Coronary artery (tissue), 2 donors: ENCODE data around the gene HOXA3.
A peak's percentile ranks its signal among the peaks of the same experiment; 100 is the strongest.

Experiments
- DNase-seq: peaks from one replicate; pipeline ENCODE4 v3.0.0-alpha.2; 2017; ENCODE audit warnings: low spot score
- H3K27ac ChIP-seq, 2 donors: fragments of 200-600 bp; sonication (generic); one replicate each; pipeline ENCODE4 v1.5.1; 2016 to 2019
- H3K4me3 ChIP-seq: fragments of 200-600 bp; sonication (generic); 2 replicates; pipeline ENCODE4 v1.5.1; 2016; ENCODE audit warnings: mild to moderate bottlenecking, moderate library complexity
- TF ChIP-seq, protein P1 (sequence below): fragments of 200-600 bp; sonication (generic); IDR thresholded peaks from one replicate; pipeline ENCODE4 v1.5.1; 2019; ENCODE audit warnings: antibody characterized with exemption

The HOXA3 gene

GRCh38 chr7:27111042-27111750 lies 41.2 kb downstream of the HOXA3 start:
- no peak overlapping the region for H3K4me3 ChIP-seq
- peak overlapping the region in 1 of 2 donors; percentile 34 for H3K27ac ChIP-seq
- DNase-seq: no peak
- TF ChIP-seq, protein P1, sequence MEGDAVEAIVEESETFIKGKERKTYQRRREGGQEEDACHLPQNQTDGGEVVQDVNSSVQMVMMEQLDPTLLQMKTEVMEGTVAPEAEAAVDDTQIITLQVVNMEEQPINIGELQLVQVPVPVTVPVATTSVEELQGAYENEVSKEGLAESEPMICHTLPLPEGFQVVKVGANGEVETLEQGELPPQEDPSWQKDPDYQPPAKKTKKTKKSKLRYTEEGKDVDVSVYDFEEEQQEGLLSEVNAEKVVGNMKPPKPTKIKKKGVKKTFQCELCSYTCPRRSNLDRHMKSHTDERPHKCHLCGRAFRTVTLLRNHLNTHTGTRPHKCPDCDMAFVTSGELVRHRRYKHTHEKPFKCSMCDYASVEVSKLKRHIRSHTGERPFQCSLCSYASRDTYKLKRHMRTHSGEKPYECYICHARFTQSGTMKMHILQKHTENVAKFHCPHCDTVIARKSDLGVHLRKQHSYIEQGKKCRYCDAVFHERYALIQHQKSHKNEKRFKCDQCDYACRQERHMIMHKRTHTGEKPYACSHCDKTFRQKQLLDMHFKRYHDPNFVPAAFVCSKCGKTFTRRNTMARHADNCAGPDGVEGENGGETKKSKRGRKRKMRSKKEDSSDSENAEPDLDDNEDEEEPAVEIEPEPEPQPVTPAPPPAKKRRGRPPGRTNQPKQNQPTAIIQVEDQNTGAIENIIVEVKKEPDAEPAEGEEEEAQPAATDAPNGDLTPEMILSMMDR: no peak

- TF ChIP-seq, protein P1: no peak
- H3K27ac ChIP-seq: peak overlapping the region in 1 of 2 donors; percentile 43
- DNase-seq: no peak
- H3K4me3 ChIP-seq: peak overlapping the region; percentile 44
Measured at GRCh38 chr7:27110186-27111031, 42.0 kb downstream of the HOXA3 start.

- TF ChIP-seq, protein P1: no peak
- Histone ChIP-seq H3K27ac (peak overlapping the region in 1 of 2 donors; percentile 77), H3K4me3 (no peak overlapping the region)
- no peak for DNase-seq
Measured at GRCh38 chr7:27109466-27110185, 42.8 kb downstream of the HOXA3 start.

GRCh38 chr7:27108390-27109127 lies 43.8 kb downstream of the HOXA3 start:
- H3K4me3 ChIP-seq: peak overlapping the region; percentile 49

DNA sequence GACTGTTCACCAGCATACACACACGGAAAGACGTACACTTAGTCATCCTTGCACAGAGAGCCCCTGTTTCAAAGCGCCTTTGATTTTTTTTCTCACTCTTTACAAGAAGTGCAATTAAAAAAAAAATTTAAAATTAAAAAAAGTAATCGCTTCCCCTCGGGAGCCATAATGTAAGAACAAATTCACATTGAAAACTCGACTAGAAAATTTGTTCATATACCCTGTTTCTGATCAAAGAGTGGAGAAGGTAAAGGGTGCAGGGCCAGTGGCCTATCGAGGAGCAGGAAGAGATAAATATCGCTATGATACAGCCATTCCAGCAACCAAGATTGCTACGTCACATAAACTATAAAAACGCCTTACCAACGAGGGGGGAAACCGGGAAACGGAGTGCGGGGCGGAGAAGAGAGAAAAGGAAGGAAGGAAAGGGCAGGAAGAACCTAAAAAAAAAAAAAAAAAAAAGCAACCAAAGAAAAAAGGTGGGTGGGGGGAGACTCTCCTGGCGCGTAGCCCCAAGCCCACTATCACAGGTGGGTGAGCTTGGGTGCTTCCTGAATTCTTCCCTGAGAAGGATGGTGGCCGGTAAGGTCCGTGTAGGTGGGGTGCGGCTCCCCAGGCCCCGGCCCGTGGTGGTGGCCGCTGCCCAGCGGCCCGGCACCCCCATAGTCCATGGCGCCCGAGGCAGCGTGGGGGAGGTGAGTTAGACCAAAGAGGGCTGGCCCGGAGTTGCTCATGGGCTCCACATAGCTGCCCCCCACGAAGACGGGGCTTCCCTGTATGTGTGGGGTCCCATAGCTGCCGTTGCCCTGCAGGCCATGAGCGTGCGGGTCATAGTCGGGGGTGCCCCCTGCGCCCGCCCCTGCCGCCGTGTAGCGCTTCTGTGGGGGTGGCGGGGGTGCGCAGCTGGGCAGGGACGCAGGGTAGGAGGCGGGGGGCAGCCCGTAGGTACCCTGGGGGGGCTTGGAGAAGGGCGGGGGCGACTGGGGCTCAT lies 44.7 kb downstream of the HOXA3 start:
- peak overlapping the region; percentile 49 for H3K4me3 ChIP-seq
- no peak for DNase-seq
- TF ChIP-seq, protein P1: no peak
- peak overlapping the region in 1 of 2 donors; percentile 77 for H3K27ac ChIP-seq

More at GRCh38 chr7:27108390-27109127, 43.8 kb downstream of the HOXA3 start:
- no peak for DNase-seq
- TF ChIP-seq, protein P1: no peak
- peak overlapping the region in 1 of 2 donors; percentile 77 for H3K27ac ChIP-seq
